Stimulated activated CD8-positive, alpha-beta memory T cell treated with anti-CD3 and anti-CD28 coated beads, Interleukin-2, amount 100 ng/mL, for 1 hour (primary cell): ENCODE data around the gene KCNMB2.
"Not testable (repeated sequence)": the region's sequence is repeated elsewhere in the genome, so short reads cannot be mapped to it uniquely, and the experiment has no call there.

ENCODE experiments used
- DNase-seq, 2 donors: peaks; one replicate each; pipeline ENCODE4 v3.0.0-alpha.2; 2020; ENCODE audit warnings: low read depth in 2 of 2

The KCNMB2 gene

GRCh38 chr3:178519701-178520100, 16.5 kb upstream of the KCNMB2 start:
- DNase-seq, result no peak

DNA sequence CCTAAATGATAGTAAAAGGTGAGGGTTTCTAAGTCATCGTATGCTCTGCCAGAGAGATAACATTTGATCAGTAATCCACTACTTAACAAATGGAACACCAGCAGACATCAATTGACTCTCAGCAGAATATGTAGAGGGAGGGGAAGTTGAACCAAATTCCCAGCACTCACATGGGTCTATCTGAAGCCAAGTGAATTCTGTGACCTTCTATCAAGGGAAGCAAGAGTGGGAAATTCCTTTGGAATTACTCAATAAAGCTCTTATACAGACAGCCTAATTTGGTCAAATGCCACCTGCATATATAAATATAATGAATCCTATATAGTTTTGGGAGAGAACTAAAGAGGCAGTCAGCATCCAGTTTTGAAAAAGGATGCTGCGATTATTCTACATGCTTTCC, 15.8 kb upstream of the KCNMB2 start:
- DNase-seq, result no peak

GRCh38 chr3:178522200-178523052, 13.8 kb upstream of the KCNMB2 start:
- DNase-seq, result no peak

- DNase-seq, result no peak
Observed at GRCh38 chr3:178525251-178525650, 11.0 kb upstream of the KCNMB2 start.

GRCh38 chr3:178526291-178526690, 9.9 kb upstream of the KCNMB2 start:
- DNase-seq, result no peak

DNA sequence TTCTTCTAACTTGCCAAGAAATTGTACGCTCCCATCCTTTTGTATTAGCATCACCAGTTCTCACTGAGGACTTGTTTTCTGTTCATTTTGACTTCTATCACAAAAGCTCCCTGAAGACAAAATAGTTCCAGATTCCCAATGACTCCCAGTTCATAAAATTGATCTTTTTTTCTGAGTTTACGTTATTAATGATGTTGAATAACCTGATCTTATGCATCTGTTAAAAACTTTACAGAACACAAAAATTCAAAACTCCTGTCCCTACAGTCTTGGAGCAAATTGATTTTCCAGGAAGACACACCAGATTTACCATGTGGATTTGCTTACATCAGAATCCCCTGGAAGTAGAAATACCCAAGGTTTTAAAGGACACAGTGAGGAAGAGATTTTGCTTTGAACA, 8.3 kb upstream of the KCNMB2 start:
- no peak for DNase-seq

DNA sequence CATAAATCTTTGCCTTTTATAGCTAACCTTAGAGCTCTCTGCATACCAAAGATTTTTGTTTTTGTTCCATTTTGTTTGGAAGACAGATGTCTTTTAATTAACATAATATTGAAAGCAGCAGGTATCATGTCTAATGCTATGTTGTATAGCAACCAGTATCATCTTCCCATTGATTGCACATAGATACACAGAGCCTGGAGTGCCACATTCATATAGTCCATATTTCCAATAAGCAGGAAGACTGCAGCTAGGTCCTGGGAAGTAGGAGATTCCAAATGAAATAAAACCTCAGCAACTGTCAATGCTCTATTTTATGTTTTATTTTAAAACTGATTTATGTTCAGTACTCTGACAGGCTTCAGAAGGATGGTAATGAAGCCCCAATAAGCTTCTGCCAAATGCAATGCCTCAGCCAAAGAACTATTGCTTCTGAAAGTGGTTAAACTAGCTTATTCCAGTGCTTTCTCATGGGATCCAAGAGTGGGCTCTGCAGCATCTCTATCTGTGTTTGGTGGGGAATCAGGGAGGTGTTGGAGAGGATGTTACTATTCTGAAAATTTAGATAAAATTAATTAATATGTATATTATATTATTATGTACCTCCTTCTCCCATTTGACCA, 6.5 kb upstream of the KCNMB2 start:
- no peak for DNase-seq

DNA sequence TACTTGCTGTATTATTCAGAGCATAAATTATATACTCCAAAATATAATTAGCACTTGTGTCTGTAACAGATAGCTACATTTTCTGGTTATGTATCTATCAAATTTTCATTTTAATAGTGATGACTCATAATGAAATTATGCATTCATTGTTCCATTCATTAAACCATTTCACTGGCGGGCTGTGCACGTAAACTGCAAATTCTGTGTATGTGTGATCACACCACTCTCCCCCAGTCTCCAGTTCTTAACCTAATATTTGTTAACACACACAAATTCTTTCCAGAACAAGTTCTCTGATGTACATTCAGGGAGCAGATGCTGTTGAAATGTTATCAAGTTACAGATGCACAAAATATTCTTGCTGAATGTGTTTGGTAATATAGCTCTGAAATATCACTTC, 3.8 kb upstream of the KCNMB2 start:
- DNase-seq, result no peak

GRCh38 chr3:178537122-178537705, 978 bp downstream of the KCNMB2 start:
- DNase-seq, result no peak

DNA sequence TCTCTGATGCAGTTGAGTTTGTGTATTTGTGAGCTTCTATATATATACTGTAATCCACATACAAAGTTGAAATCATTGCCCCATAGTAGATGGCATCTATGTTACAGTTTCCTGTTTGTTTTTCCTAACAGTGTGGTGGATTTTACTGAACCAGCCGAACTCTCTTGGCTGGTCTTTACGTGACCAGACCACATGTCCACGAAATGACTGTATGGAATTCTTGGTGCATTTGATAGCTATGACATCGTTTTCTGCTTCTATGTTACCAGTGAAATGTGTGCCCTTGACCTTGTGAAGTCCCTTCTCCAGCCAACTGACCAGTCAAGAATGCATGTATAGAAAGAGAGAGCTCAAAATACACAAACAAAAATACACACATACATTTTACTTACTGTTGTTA, 1.8 kb downstream of the KCNMB2 start:
- no peak for DNase-seq

DNA sequence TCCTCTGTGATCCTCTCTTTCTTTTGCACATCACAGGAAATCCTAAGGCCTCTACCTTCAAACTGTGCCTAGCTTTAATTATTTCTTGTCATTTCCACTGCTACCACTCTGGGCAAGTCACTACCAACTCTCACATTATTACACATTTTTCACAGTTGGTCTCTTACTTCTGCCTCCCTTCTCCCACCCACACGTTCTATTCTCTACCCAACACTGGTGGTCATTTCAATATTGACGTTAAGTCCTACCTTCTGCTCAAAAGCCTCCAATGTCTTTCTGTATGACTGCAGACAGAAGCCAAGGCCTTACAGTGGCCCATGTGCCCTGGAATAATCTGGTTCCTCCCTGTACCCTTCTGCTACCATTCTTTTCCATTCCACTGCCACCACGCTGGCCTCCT, 3.9 kb downstream of the KCNMB2 start:
- DNase-seq, result no peak

DNA sequence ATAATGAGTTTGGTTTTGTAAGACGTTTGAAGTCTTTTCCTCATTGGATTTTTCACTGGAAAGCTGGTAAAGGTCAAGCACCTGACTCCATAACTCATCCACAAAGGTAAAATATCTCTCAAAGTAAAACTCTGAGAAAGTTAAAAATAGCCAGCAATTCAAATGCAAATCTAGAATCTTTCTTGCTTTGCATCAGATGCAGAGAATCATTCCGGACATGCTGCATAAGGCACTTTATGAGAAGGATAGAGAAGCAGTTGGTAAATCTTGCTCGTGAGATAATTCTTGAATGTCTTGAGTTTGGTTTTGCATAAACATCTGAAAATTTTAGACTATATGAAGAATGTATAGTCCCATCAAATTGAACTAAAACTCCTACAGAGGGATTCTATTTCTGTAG, 9.1 kb downstream of the KCNMB2 start:
- DNase-seq, result no peak

DNA sequence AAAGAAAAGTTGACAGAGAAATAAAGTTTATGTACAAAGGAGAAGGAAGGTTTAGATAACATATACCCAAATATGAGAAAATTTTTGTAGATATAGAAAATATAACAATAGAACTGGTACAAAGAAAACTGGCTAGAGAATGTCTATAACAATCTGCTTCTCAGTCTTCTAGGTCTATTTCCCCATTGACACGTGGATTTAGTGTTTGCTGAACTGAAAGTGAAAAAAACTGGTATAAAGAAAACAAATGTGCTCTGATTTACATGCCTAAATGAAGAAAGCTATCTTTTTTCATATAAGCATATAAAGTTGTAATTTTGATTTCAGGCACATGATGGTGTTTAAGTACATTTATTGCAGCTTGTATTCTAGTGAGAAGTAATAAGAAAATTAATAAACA, 9.8 kb downstream of the KCNMB2 start:
- DNase-seq, result no peak

- DNase-seq, result not testable (repeated sequence)
Observed at GRCh38 chr3:178549426-178549825, 13.2 kb downstream of the KCNMB2 start.

DNA sequence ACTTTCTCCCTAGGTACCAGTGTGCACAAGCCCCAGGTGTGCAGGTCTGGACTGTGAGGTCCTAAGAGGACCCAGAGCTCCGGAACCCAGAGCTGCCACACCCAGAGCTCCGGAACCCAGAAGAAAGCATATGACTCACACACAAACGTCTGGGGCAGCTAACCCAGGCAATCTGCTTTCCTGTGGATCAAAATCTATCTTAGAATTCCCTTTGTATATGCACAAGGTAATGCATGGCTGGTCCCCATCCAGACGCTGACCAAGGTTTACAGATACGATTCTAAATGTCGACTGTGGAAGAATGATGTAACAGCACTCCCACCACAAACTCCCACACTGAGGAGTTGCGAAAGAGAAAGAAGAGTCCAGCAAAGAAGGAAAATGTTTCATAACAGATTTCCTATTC, 15.7 kb downstream of the KCNMB2 start:
- no peak for DNase-seq

DNA sequence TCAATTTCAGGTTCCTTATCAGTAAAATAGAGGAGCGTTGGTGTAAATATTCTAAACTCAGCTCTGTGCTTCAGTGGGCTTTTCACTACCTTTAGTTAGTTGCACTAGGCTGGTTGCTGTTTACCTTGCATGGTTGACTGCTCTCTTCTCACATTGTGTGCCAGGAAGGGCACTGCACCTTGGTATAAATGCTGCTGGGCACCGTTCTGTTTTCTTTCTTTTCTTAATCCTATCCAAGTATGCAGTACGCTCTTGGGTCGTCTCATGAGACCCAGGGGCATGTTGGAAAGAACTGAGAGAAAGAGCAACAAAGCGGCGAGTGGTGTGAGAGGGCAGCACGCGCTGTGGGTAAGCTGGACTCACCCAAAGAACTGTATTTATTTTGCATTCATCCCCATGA, 22.4 kb downstream of the KCNMB2 start:
- DNase-seq, result no peak

- DNase-seq, result no peak
Observed at GRCh38 chr3:178560759-178561158, 24.5 kb downstream of the KCNMB2 start.

DNA sequence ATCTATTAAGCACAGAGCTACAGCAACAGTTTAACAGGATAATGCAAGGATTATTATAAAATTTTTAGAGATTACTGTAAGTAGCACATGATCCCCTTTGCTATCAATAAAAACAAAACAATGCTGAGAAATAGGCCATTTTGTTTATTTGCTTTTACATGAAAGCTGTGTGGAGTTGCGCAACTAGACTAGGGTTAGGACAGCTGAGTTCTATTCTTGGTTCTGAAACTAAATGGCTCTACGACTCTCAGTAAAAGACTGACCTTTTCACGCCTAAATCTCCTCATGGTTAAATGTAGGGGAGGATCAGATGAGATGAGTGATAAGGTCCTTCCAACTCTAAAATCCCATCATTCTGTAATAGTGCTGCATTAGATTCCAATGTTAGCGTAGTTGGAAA, 25.0 kb downstream of the KCNMB2 start:
- no peak for DNase-seq

GRCh38 chr3:178562143-178562946, 26.1 kb downstream of the KCNMB2 start:
- no peak for DNase-seq

DNA sequence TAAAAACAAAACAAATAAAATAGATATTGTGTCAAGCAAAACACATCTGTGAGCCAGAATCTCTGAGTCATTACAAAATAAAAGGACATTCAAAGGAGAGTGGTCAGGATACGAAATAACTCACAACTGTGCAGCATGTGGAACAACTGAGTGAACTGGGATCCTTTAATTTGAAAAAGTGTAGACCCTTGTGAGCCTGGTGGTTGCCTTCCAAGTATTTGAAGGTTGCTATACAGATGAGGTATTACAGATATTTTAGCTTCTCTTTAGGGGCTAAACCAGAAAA, 26.7 kb downstream of the KCNMB2 start:
- no peak for DNase-seq

DNA sequence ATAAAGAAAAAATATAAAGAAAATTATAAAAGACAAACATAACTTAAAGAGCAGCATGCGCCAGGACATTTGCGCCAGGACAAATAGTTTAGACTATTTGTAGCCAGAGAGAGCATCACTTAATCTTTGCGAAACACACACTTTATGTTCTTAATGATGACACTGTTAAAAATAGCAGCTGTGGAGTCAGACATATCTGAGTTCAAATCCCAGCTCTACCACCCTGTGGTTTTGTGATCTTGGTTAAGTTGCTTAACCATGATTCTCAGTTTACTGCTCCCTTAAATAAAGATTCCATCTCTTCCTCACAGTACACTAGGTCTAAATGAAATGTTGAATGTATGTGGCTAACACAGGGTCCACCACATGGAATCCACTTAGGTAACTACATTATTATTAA, 31.4 kb downstream of the KCNMB2 start:
- no peak for DNase-seq

- DNase-seq, result no peak
Observed at GRCh38 chr3:178568155-178568731, 32.0 kb downstream of the KCNMB2 start.
